Measurements from ENCODE around the gene P4HA2. TPM values are rescaled to one million over a fixed set of nuclear protein-coding genes. Genes with fewer than 3 reads are reported as not detected.
A peak's percentile ranks its signal among the peaks of the same experiment; 100 is the strongest.

P4HA2 gene
- total RNA-seq, 2 experiments from 2014 or later: 0.32 to 7.2 TPM

DNA sequence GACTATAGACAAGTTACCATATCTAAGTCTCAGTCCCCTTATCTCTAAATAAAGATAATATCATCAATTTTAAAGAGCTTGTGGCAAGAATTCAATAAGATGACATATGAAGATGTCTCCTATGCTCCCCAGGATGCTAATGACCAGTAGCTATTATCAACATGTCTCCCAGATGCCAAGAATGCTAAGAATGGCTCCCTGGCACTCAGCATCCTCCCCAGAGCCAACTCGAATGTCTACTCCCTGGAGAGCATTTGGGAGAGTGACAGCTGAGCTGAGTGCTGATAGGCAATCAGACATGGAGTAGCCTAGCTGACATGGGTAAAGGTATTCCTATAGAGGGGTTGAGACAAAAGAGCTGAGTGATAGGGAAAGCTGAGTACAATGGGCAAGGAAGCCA lies 15.9 kb downstream of the P4HA2 start:
- intact Hi-C loops (cut with micrococcal nuclease; ENCODE audit: unreplicated experiment): no loop called here
- DNase-seq (ENCODE audit: low spot score): no peak
- no peak overlapping the region for H3K4me3 ChIP-seq (ENCODE audit: low read depth, low read length, poor library complexity, severe bottlenecking)
- no peak overlapping the region for H3K4me2 ChIP-seq (ENCODE audit: low read length)
- no peaks in the 10 kb centered on the region for H3K9me2 ChIP-seq (ENCODE audit: insufficient read depth, low read length)
- POLR2A ChIA-PET: interaction anchor here (0.6 to 2.1 kb wide), 6 partner anchors 8 to 246 kb away, joined by 3 to 8 read pairs (median 3); no protein-coding TSS in a partner anchor
- peaks cover 44% of the 10 kb centered on the region for H3K4me1 ChIP-seq (ENCODE audit: insufficient read depth, low read length, poor library complexity, severe bottlenecking)
- CTCF ChIA-PET (ENCODE audit: unreplicated experiment): no interaction called here
- no peaks in the 10 kb centered on the region for H3K79me2 ChIP-seq (ENCODE audit: insufficient read depth, low read depth, low read length)
- BruUV-seq (replicated peaks): no TSS peak
- H4K20me1 ChIP-seq (ENCODE audit: insufficient read depth, low read length): no peaks in the 10 kb centered on the region
- peak overlapping the region; percentile 4; the same call in 1 of the 2 replicates for H2AFZ ChIP-seq (ENCODE audit: low read length)
- H3K9me3 ChIP-seq (ENCODE audit: low read length): no peaks in the 10 kb centered on the region
- H3K27ac ChIP-seq (ENCODE audit: low read depth, low read length, poor library complexity, severe bottlenecking): no peak overlapping the region
- no peaks in the 10 kb centered on the region; the same call in 1 of the 2 replicates for H3K36me3 ChIP-seq (ENCODE audit: insufficient read depth, low read length)
- no peak for TF ChIP-seq EZH2phosphoT487 (IDR thresholded peaks at IDR 0.05; ENCODE audit: borderline replicate concordance, low read depth, low read length)
- TF ChIP-seq, protein P1, sequence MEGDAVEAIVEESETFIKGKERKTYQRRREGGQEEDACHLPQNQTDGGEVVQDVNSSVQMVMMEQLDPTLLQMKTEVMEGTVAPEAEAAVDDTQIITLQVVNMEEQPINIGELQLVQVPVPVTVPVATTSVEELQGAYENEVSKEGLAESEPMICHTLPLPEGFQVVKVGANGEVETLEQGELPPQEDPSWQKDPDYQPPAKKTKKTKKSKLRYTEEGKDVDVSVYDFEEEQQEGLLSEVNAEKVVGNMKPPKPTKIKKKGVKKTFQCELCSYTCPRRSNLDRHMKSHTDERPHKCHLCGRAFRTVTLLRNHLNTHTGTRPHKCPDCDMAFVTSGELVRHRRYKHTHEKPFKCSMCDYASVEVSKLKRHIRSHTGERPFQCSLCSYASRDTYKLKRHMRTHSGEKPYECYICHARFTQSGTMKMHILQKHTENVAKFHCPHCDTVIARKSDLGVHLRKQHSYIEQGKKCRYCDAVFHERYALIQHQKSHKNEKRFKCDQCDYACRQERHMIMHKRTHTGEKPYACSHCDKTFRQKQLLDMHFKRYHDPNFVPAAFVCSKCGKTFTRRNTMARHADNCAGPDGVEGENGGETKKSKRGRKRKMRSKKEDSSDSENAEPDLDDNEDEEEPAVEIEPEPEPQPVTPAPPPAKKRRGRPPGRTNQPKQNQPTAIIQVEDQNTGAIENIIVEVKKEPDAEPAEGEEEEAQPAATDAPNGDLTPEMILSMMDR (conservative IDR thresholded peaks at IDR 0.05; ENCODE audit: low read length): no peak

DNA sequence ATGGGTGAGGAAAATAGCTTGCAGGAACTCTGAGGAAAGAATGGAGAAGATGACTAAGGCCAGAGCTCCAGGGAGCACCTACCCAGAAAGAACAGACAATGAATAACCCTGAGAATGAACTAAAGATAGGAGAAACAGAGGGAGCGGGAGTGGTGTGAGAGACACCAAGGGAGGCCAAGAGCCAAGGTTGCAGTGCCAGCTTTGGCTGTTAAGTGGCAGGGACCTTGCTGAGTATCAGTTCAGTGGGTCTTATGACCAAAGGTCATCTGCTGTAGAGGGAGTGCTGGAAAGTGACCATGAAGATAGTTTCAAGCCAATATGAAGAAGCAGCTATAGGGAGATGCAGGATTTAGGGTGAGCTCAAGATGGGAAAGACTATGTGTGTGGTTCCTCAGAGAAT lies 16.7 kb downstream of the P4HA2 start:
- H3K27ac ChIP-seq (ENCODE audit: low read depth, low read length, poor library complexity, severe bottlenecking): no peak overlapping the region
- H3K79me2 ChIP-seq (ENCODE audit: insufficient read depth, low read depth, low read length): no peaks in the 10 kb centered on the region
- H2AFZ ChIP-seq (ENCODE audit: low read length): peak overlapping the region; percentile 4; the same call in 1 of the 2 replicates
- ChIA-PET POLR2A (interaction anchor here (0.7 to 2.2 kb wide), 5 partner anchors 9 to 27 kb away, joined by 3 to 8 read pairs (median 7); no protein-coding TSS in a partner anchor), CTCF (ENCODE audit: unreplicated experiment) (no interaction called here)
- H4K20me1 ChIP-seq (ENCODE audit: insufficient read depth, low read length): no peaks in the 10 kb centered on the region
- TF ChIP-seq EZH2phosphoT487 (IDR thresholded peaks at IDR 0.05; ENCODE audit: borderline replicate concordance, low read depth, low read length): no peak
- TF ChIP-seq, protein P1 (conservative IDR thresholded peaks at IDR 0.05; ENCODE audit: low read length): no peak
- BruUV-seq (replicated peaks): no TSS peak
- no peaks in the 10 kb centered on the region; the same call in 1 of the 2 replicates for H3K36me3 ChIP-seq (ENCODE audit: insufficient read depth, low read length)
- H3K4me1 ChIP-seq (ENCODE audit: insufficient read depth, low read length, poor library complexity, severe bottlenecking): peaks cover 52% of the 10 kb centered on the region
- no peak overlapping the region for H3K4me2 ChIP-seq (ENCODE audit: low read length)
- intact Hi-C loops (cut with micrococcal nuclease; ENCODE audit: unreplicated experiment): no loop called here
- no peaks in the 10 kb centered on the region for H3K9me3 ChIP-seq (ENCODE audit: low read length)
- no peaks in the 10 kb centered on the region for H3K9me2 ChIP-seq (ENCODE audit: insufficient read depth, low read length)
- no peak overlapping the region for H3K4me3 ChIP-seq (ENCODE audit: low read depth, low read length, poor library complexity, severe bottlenecking)
- DNase-seq (ENCODE audit: low spot score): no peak

DNA sequence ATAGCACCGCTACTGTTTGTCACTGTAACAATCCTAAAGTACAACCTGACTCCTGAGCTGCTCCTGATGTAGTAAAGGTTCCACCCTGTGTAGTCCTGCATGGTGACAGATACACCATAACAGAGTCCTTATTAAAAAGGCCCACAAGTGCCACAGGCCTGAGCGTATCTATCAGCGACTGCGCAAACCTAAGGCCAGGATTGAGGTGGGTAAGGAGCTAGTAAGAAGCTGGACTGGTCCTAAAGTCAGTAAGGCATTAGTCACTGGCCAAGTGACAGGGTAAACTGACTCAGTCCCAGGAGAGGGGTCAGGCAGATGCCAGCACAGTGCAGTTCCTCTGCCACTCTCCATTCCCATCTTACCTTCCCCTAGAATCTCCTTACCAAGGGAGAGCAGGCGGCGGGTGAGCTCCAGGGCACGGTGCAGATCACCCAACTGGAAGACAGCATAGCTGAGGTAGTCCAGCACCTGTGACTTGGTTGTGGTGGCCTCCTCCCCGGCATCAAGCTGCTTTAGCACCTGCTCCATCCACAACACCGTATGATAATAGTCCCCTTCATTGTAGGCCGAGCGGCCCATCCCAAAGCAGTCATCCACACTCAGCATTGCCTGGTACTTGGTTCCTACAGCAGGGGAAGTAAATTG lies 17.6 kb downstream of the P4HA2 start:
- Histone ChIP-seq H3K27ac (ENCODE audit: low read depth, low read length, poor library complexity, severe bottlenecking) (no peak overlapping the region), H2AFZ (ENCODE audit: low read length) (no peak overlapping the region), H3K4me1 (ENCODE audit: insufficient read depth, low read length, poor library complexity, severe bottlenecking) (peaks cover 61% of the 10 kb centered on the region), H3K79me2 (ENCODE audit: insufficient read depth, low read depth, low read length) (no peaks in the 10 kb centered on the region), H3K9me3 (ENCODE audit: low read length) (no peaks in the 10 kb centered on the region), H4K20me1 (ENCODE audit: insufficient read depth, low read length) (no peaks in the 10 kb centered on the region), H3K9me2 (ENCODE audit: insufficient read depth, low read length) (no peaks in the 10 kb centered on the region), H3K4me3 (ENCODE audit: low read depth, low read length, poor library complexity, severe bottlenecking) (no peak overlapping the region), H3K4me2 (ENCODE audit: low read length) (no peak overlapping the region), H3K36me3 (ENCODE audit: insufficient read depth, low read length) (no peaks in the 10 kb centered on the region; the same call in 1 of the 2 replicates)
- BruUV-seq (replicated peaks): no TSS peak
- DNase-seq (ENCODE audit: low spot score): no peak
- TF ChIP-seq EZH2phosphoT487 (IDR thresholded peaks at IDR 0.05; ENCODE audit: borderline replicate concordance, low read depth, low read length): no peak
- TF ChIP-seq, protein P1 (conservative IDR thresholded peaks at IDR 0.05; ENCODE audit: low read length): no peak
- ChIA-PET POLR2A (interaction anchor here (0.6 to 2.4 kb wide), 5 partner anchors 8 to 1854 kb away, joined by 3 to 13 read pairs (median 5); no protein-coding TSS in a partner anchor), CTCF (ENCODE audit: unreplicated experiment) (no interaction called here)
- intact Hi-C loops (cut with micrococcal nuclease; ENCODE audit: unreplicated experiment): loop anchor here (10.0 kb wide), 1 partner anchor 285 kb away; the partner anchor contains the start of gene IRF1
